Activated T-cell treated with anti-CD3 and anti-CD28 coated beads, Interleukin-2, amount 50 U/mL, for 1 hour (primary cell): Measurements from ENCODE around the gene LRFN2.

ENCODE experiments used
- DNase-seq: peaks from one replicate; pipeline ENCODE4 v3.0.0-alpha.2; 2020

The LRFN2 gene

DNA sequence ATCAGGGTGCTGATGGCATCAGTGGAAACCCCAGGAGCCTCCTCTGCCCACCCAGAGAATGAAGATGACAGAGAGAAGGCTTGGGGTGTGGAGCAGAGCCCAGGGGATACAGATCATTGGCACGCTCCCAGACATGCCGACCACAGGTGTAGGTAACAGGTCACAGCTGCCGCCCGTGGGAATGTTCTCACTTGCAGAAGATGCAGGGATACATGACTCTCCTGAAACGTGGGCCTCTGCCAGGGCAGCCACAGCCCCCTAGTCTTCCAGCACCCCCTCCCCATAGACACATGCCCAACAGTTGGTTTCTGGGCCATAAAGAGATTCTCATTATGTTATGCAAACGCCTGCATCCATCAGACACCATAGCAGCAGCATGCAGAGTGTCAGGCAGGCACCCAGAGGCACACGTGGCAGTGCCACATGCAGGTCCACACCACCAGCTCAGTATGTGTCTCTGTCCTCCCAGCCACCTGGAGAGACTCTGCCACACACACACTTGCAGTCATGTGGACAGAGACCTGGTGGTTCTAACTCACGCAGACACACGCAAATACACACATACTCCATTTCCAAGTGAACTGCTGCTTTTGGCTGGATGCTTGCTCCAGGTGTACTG is 45.5 kb downstream of the LRFN2 start:
- DNase-seq: no peak

DNA sequence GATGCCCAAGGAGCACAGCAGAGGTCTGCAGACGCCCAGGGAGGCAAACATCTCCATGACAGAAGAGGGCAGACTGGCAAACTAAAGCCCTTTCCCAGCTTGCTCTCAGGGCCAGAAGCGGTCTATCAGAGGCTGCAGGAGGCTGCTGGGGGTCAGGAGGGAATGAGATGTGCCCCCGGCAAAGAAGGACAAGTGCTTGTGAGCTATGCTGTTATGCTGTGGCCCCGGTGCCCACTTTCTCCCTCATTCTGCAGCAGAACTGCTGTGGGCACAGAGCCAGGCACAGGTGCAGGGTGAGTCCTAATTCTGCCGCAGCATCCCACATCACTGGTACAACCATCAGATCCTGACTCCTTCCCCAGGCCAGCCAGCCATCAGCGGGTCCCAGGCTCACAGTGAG is 46.4 kb downstream of the LRFN2 start:
- no peak for DNase-seq

DNA sequence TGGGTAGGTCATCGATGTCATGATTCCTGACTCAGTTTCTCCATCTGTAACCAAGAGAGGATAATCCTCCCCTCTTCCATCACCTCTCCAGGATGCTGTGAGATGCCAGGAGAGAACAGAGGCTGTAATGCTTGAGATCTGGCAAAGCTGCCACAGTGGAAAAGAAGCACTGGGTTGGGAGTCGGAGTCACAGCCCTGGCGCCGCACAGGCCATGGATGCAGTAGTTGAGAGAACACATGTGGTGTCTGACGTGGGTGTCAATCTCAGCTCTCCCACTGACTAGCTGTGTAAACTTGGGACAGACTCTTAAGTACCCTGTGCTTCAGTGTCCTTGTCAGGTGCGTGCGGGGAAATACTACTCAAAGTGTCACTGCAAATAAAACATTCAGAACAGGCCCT is 47.3 kb downstream of the LRFN2 start:
- no peak for DNase-seq

DNA sequence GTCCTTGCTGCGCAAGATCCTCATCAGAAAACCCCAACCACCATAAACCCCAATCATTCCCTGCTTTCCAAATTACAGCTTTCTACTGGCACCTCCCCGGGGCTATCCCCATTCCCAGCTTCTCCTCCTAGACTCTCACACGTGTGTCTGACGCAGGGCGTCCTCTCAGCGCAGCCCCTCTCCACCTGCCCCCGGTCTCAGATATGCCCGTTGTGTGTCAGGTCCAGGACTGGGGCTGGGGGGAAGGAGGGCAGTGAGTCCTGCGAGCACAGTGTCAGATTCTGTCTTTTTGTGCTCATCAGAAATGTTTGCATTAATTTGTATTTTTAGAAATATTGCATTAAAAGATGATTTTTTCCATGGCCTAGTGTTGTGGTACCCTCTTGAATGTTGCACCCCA is 48.6 kb downstream of the LRFN2 start:
- DNase-seq: no peak

DNA sequence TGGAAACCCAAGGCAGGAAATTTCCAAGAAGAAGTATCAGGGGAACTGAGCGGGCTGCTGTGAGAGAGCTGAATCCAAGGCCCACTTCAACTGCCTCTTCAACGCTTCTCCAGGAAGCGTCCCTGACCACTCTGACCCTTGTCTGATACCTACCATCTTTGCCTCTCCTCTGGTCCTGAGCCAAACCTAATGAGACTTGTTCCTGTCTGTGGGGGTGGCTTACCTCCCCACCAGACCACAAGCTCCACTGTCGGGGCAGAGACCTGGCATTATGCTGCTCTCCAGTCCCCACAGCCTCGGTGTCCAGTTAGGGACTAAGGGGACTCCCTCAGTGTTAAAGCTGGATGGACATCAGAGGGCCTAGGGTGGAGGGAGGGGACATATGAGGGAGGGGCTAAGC is 49.7 kb downstream of the LRFN2 start:
- DNase-seq: no peak

DNA sequence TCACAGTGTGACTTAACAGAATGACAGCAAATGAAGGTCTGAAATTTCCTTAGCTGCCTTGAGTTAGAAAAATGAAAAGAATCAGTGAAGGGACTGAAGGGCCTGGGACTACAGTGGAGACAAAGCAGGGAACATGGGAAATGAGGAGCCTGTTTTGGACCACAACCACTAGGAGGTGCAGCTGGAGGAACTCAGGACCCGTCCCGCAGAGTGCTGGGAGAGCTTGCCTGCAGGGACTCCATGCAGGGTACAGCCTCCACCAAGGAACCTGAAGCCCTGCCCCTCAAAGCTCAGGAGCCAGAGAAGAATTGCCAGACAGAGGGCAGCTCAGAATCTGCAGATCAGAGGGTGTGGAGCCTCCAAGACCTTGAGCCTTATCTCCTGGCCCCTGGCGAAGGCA is 50.7 kb downstream of the LRFN2 start:
- DNase-seq: no peak

DNA sequence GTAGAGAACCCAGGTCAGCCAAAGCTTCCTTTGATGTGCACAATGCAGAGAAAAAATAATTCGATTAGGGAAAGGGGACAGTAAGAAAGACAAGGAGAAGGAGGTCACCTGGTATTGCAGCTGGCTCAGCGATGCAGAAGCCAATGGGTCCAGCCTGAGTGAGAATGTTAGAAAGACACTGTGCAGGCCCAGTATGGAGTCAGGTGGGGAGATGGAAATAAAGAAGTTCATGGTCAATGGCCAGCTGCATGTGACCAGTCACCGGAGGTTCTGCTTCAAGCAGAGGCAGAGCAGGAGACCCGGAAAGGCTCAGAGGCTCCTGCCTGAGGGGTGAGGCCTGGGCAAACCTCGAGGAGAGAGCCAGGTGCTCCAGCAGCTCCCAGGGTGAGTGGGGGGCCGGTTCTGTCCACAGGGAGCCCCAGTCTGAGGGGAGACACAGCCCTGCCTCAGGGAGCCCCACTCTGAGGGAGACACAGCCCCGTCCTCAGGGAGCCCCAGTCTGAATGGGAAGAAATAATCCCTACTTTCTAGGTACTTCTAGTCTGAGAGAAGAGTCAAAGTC is 51.3 kb downstream of the LRFN2 start:
- DNase-seq: no peak

DNA sequence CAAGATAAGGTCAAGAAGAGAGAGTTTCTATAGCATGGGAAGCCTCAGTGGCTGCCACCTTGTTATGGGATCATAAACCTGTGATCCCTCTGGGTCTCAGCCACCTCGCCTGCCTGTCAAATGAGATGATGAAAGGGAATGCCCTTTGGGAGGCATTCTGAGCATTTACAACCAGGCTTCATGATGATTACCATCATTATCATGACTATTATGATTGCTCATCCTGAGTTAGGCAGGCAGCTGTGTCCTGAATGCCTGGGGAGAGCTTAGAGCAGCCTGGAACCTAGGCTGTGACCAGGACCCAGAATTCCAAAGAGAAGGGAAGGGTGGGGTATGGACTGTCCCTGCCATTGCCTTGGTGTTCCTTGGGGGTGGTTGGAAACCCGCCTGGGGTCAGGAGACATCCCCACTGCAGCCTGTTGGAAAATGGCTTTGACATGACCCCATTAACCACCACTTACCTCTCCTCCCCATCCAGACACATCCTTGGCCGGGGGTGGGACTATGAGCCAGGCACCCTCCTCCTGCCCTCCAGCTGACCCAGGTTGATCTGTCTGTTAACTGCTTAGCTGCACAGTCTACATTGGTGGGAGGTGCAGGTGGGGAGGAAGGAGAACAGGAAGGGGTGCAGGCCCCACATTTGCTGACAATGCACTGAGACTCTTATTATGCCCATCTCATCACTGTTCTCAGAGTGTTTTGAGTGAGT is 51.9 kb downstream of the LRFN2 start:
- DNase-seq: no peak

DNA sequence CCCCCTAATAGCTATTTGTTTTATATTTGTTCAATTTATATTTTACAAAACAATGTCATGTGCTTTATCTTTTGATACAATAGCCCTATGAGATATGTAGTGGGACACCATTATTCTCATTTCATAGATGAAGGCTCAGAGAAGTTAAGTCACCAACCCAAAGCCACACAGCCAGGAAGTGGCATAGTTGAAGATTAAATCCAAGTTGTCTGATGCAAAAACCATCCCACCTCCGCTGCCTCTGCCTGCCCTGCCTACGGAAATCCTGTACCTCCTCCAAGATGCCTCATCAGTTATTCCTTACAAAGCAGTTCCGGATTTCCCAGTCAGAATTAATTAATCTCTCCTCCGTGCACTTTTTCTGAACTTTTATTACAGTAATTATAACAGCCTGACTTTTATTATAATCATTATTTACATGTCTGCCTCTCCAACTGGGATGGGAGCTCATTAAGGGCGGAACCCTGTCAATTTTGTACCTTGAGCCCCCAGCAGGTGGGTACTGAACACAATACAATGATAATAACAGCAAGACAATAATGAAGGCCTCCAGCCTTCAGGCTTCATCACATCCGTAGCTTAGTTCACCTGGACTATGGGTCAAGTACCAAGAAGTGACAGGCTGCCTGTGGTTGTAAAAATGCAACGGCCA is 54.7 kb downstream of the LRFN2 start:
- DNase-seq: no peak

DNA sequence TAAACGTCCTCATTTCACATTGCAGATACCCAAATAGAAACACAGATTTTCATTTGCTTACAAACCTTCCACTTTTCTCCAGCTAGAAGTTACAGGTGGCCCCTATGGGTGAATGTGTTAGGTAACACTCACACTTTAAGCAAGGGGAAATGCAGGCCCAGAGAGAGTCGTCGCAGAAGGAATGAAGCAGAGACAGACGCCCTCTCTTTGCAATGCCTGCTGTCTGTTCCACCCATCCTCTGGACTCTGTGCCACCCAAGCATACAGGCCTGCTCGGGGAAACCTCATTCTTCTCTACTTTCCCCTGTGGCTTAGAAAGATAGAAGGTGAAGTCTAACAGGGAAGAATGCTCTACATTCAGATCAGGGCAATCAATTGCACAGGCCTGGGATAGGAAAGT is 57.2 kb downstream of the LRFN2 start:
- DNase-seq: no peak

DNA sequence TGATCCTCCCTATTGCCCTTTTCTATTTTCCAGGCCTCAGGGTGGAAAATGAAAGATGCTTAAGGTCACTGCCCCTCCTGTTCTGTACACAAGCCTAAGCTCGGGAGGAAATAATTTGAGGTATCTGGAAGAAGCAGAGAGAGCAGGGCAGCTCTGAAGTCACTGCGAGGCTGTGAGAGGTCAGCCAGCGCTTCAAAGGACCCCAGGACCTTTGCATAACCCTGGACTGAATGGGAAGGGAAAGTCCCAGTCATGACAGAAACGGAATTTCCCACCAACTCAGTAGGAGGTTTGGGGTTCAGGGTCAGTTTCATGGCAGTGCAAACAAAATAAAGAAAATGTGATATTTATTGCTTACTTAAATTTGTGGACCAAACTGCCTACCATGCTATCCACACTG is 58.1 kb downstream of the LRFN2 start:
- no peak for DNase-seq

DNA sequence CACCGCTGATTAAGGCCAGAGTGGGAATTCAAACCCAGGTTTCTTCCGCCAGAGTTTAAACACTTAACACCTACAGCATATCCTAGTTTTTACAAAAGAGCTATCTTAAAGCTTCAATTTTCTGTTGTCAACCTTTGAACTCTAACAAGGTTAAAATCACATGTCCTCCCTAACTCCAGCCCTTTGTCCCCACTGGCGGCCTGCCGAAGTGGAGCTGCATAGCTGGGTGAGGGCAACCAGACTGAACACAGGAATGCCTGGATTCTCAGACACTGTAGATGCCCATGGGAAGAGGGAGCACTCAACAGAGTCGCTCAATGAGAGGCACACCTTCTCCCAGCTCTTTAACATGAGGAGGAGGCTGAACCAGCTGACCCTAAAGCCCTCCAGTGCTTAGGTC is 59.1 kb downstream of the LRFN2 start:
- no peak for DNase-seq

DNA sequence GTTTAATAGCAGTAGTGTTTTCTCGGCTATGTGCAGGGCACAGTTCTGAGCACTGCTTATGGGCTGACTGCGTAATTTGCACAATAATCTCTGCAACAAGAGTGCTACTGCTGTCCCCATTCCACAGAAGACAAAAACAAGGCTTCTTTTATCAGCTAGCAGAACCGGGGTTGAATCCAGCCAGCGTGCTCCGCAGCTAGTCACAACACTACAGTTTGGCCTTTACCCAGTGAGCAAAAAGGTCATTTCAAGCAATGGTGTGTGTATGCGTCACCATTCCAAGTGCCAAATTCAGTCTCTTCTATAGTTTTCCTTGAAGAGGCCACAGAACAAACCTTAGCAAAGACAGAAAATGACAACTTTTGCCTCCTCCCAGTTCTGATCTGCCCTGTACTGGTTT is 61.1 kb downstream of the LRFN2 start:
- DNase-seq: no peak

DNA sequence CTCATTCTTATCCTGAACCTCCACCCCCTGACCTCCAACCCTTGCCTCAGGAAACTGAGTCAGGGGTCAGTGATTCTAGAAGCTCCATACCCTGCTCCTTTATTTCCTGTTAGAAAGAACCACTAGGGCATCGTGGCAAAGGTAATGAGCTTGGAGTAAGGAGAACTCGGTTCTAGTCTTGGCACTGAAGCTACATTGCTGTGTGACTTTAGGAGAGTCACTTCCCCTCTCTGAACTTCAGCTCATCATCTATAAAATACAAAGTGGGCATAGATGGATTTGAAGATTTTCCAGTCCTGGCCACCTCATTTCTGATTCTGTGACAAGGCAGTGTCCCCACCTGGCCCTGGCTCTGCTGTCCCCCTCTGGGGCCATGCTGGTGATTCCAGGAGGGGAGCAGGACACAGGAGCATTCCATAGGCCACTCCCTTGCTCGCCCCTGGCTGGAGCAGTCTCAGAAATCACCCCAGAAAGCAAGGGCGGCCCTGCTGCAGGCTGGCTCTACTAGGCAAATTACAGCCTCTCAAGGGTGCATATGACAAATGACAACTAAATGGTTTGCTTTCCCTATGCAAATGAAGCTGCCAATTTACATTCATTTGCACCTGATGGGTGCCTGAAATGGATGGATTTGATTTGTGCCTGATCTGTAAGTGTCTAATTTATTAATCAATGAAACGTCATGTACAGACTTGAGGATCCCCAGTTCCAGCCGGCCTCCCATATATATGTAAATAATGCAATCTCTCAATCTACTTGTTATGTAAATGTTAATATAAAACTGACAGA is 62.2 kb downstream of the LRFN2 start:
- no peak for DNase-seq

DNA sequence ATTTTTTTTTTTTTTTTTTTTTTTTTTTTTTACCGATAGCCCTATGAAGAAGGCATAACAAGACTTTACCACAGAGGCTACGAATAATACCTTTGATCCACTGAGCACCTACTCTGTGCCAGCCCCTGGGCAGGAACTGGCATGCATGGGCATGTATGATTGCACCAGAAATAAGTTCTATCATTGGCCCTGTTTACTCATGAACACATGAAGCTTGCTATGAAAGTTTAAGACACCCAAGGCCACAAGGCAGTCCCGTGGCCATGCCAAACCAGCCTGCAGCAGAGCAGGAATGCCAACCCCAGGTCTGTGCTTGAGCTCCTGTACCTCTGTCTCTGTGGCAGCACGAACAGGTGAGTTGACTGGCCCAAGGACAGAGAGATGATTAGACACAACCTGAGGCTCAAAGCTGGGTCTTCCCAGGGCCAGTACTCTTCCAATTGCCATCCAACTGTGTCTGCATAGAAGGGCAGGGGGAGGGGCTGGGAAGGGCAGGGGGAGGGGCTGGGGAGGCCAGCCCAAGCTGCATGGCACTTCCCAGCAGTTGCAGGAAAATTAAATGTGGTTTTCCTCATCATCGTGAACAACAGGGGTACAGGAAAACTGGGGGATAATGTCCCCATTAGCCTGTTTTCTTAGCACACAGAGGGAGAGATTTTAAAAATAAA is 63.5 kb downstream of the LRFN2 start:
- no peak for DNase-seq

DNA sequence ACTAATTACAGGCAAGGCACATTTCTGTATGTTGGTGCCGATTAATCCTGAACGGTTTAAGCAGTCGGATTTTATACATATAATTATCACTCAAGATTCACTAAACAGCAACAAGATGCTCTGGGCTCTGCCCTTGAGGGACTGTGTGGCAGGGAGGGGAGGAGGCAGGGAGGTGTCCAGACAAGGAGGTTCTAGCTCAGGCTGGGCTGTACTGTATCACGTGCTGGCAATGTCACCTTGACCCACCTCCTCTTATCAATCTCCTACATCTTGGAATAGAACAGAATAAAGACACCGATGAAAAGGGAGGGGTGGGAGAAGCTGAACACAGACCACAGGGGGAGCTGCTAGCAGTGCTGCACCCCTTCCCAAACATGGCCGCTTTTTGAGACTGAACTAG is 65.7 kb downstream of the LRFN2 start:
- DNase-seq: no peak

DNA sequence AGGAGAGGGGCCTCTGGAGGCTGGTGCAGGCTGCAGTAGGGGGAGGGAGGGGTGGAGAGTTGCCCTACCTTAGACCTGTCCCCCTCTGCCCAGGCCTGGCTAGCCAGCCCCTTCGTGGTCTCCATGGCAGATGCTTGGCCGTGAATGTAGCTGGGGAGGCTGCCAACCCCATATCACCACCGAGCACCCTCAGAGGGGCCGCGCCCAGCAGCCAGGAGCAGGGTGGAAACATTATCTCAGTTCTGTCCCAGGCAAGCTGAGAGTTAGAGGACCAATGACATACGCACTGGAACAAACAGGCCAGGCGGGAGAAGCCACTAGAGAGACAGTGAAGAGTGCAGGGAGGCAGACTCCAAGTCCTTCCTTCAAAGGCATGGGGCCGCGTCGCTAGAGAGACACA is 66.5 kb downstream of the LRFN2 start:
- DNase-seq: no peak

DNA sequence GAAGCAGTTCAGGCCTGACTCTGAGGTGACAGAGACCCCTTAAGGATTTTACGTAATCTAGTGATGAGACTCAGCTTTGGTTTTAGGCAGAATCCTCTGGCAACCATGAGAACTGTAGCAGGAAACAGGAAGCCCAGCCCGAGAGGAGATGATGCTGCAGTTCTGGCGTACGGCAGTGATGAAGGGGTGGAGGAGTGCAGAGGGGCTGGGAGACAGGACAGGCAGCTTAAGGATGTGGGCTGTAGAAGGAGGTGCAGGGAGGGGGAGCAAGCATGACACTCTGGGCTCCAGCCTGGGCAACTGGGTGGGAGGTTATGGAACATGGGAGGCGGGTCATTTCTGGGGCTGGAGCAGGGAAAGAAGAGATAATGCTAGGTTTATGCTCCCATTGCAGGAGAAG is 67.1 kb downstream of the LRFN2 start:
- no peak for DNase-seq

DNA sequence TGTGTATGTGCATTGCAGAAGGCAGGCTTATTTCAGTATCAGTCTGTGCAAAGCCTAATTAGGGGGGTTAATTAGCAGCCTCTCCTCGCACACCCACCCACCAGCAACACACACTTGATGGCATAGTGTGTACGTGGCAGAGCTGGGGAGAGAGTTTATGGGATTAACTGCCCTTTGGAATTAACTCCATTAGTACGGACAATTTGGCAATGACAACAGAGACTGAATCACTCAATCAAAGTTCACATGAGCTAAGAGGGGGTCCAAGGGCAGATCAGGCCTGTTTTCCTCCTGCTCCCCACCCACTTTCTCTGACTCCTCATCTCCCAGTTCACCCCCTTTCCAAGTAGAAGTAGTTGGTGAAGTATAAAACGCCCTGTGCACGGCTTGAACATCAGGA is 69.5 kb downstream of the LRFN2 start:
- no peak for DNase-seq

DNA sequence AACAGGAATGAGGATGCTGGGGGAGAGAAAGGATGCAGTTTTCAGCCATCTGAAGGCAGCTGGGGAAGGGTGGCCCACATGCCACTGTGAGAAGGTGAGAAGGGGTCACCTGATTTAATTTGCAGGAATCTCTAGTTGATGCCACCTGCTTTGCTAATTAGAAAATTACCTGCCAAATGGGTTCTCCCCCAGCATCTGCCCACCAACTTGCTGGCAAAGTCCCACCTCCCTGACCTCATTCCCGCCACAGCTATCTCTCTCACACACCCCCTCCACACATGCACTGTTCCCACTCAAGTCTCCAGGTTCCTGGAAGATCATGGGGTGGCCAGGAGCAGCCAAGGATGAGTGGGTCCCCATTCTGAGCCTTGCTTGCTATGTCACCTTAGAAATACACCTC is 70.7 kb downstream of the LRFN2 start:
- DNase-seq: no peak

DNA sequence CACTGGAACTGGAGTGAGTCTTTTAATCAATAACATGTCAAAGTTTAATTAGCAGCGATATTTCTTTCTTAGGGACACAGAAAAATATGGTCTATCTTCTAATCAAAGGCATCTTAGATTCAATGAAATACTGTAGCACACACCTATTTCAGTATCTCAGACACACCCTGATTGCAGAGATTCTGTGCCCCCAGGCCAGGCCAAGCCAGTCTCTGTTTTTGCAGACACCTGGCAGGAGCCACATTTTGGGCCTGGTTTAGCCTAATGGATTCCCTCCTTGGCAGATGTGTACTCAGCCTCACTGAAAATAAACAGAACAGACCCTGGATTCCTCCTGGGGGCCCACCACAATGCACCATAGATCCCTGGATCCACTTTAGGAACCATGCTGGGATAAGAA is 74.8 kb downstream of the LRFN2 start:
- DNase-seq: no peak

DNA sequence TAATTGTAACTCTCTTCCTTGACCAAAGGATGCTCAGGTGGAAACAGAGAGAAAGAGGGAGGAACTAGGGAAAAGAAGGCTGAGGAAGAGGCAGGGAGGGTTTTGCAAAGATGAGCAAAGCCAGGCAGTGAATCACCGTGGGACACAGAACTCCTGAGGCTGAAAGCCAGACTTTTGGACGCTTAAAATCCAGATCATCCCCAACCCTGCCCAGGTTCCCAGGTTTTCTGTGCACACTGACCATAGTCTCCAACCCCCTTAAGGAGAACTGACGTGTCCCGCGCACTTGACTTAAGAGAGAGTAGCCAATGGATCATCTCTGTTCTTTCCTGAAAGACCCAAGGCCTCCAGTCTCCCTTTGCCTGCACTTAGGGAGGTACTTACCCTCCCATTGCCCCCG is 75.3 kb downstream of the LRFN2 start:
- DNase-seq: no peak

DNA sequence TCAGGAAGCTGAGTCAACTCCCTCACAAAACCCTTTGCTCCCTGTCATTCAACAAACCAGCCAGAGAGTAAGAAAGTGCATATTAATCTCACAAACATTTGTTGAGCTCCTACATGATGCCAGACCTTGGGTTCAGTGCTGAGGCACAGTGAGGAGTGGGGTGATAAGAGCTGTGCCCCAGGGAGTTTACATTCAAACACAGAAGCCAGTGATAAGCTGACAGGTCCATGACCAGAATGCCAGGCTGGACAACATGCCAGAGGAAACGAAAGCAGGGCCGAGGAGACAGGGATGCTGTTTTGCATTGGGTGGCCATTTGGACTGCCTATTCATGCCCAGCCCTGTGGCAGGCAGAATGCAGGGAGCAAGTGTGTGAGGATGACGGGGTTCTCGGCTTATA is 76.7 kb downstream of the LRFN2 start:
- no peak for DNase-seq
